Uterus (tissue), 2 donors: ENCODE measurements around the gene PDCD1LG2.

ENCODE experiments used
- CTCF ChIP-seq, 4 experiments: fragments of 200-600 bp in 2 of 4; fragments of 450-650 bp in 2 of 4; sonication (generic) in 2 of 4; IDR thresholded peaks; one replicate each; pipeline ENCODE4 v1.5.1; 2016 to 2019; ENCODE audit warnings: antibody characterized with exemption in 4 of 4, mild to moderate bottlenecking in 2 of 4, moderate library complexity in 1 of 4
- POLR2A ChIP-seq, 2 donors: fragments of 450-650 bp; IDR thresholded peaks; one replicate each; pipeline ENCODE4 v1.6.1; 2016; ENCODE audit warnings: antibody characterized with exemption in 2 of 2, mild to moderate bottlenecking in 1 of 2, moderate library complexity in 1 of 2

- no peak for TF ChIP-seq POLR2A (IDR thresholded peaks at IDR 0.05)
- TF ChIP-seq CTCF (IDR thresholded peaks at IDR 0.05) = no peak
These were observed 44.3 kb upstream of the PDCD1LG2 start for GRCh38 chr9:5466005-5466404.
